CD14-positive monocyte (primary cell): ENCODE measurements around the gene TBCK. TPM values are rescaled to one million over a fixed set of nuclear protein-coding genes. Genes with fewer than 3 reads are reported as not detected.

Experiments
- DNase-seq, 3 donors: peaks; one replicate each; pipeline ENCODE4 v3.0.0-alpha.2; 2011 to 2022
- H2AFZ ChIP-seq: 2 replicates; pipeline ENCODE4 v1.6.0; 2012; ENCODE audit warnings: mild to moderate bottlenecking, low read depth, low read length, inconsistent platforms; ENCODE audit not compliant: insufficient read depth, poor library complexity, severe bottlenecking
- H3K27ac ChIP-seq, 2 donors: 1 replicate in 1 of 2; 2 replicates in 1 of 2; pipeline ENCODE4 v1.5.1; 2012 to 2013; ENCODE audit warnings: low read length in 2 of 2, control low read depth in 1 of 2, inconsistent platforms in 1 of 2, low read depth in 1 of 2, mild to moderate bottlenecking in 1 of 2
- H3K27me3 ChIP-seq, 2 donors: one replicate each; pipeline versions ENCODE4 v1.6.0 to v1.6.1; 2011 to 2013; ENCODE audit warnings: low read length in 2 of 2; ENCODE audit not compliant: control insufficient read depth in 2 of 2, insufficient read depth in 2 of 2
- H3K36me3 ChIP-seq, 2 donors: replicated peaks in 1 of 2; 1 replicate in 1 of 2; 2 replicates in 1 of 2; pipeline versions ENCODE4 v1.5.1 to v1.6.1; 2012 to 2013; ENCODE audit warnings: low read length in 2 of 2, control low read depth in 1 of 2, inconsistent platforms in 1 of 2, mild to moderate bottlenecking in 1 of 2; ENCODE audit not compliant: insufficient read depth in 2 of 2, control insufficient read depth in 1 of 2
- H3K4me1 ChIP-seq, 2 donors: 1 replicate in 1 of 2; 2 replicates in 1 of 2; pipeline versions ENCODE4 v1.5.1 to v1.6.1; 2012 to 2013; ENCODE audit warnings: low read length in 2 of 2, control low read depth in 1 of 2, inconsistent platforms in 1 of 2, mild to moderate bottlenecking in 1 of 2, moderate library complexity in 1 of 2; ENCODE audit not compliant: insufficient read depth in 2 of 2, control insufficient read depth in 1 of 2
- H3K4me2 ChIP-seq: replicated peaks from 2 replicates; pipeline ENCODE3; 2012; ENCODE audit warnings: low read length, moderate library complexity, mild to moderate bottlenecking; ENCODE audit not compliant: poor library complexity, severe bottlenecking; ENCODE audit errors: extremely low read depth
- H3K4me3 ChIP-seq, 3 experiments: fragments of 200-600 bp in 1 of 3; sonication (generic) in 1 of 3; replicated peaks in 1 of 3; 1 replicate in 2 of 3; 2 replicates in 1 of 3; pipeline ENCODE4 v1.5.1; 2011 to 2013; ENCODE audit warnings: low read length in 3 of 3, mild to moderate bottlenecking in 3 of 3, control low read depth in 2 of 3, low read depth in 2 of 3, inconsistent platforms in 1 of 3, moderate library complexity in 1 of 3
- H3K79me2 ChIP-seq: 2 replicates; pipeline ENCODE4 v1.6.0; 2012; ENCODE audit warnings: mild to moderate bottlenecking, control low read depth, inconsistent platforms, low read length, moderate library complexity; ENCODE audit not compliant: insufficient read depth
- H3K9ac ChIP-seq: 2 replicates; pipeline ENCODE4 v1.6.0; 2017; ENCODE audit warnings: low read length, mild to moderate bottlenecking; ENCODE audit not compliant: insufficient read depth, poor library complexity, severe bottlenecking
- H3K9me3 ChIP-seq, 2 donors: replicated peaks in 1 of 2; 1 replicate in 1 of 2; 2 replicates in 1 of 2; pipeline versions ENCODE4 v1.5.1 to v1.6.1; 2012 to 2013; ENCODE audit warnings: low read length in 2 of 2, control low read depth in 1 of 2; ENCODE audit not compliant: control insufficient read depth in 1 of 2, insufficient read depth in 1 of 2
- H4K20me1 ChIP-seq: 2 replicates; pipeline ENCODE4 v1.6.0; 2012; ENCODE audit warnings: mild to moderate bottlenecking, low read length, control low read depth, moderate library complexity; ENCODE audit not compliant: insufficient read depth
- H3K27ac Mint-ChIP-seq, 7 donors: one replicate each; pipeline ENCODE4 v1.8.0; 2020; ENCODE audit warnings: mild to moderate bottlenecking in 7 of 7, mixed read lengths in 7 of 7, moderate library complexity in 6 of 7, inconsistent platforms in 2 of 7
- H3K27me3 Mint-ChIP-seq, 3 donors: one replicate each; pipeline ENCODE4 v1.8.0; 2021 to 2022; ENCODE audit warnings: low read depth in 3 of 3, mild to moderate bottlenecking in 3 of 3, mixed read lengths in 3 of 3, moderate library complexity in 3 of 3, inconsistent platforms in 1 of 3
- H3K36me3 Mint-ChIP-seq, 2 donors: one replicate each; pipeline ENCODE4 v1.8.0; 2020; ENCODE audit warnings: mixed read lengths in 2 of 2, inconsistent platforms in 1 of 2, mild to moderate bottlenecking in 1 of 2
- H3K4me1 Mint-ChIP-seq: one replicate; pipeline ENCODE4 v1.8.0; 2020; ENCODE audit warnings: mild to moderate bottlenecking, mixed read lengths
- H3K4me3 Mint-ChIP-seq, 2 donors: one replicate each; pipeline ENCODE4 v1.8.0; 2020; ENCODE audit warnings: mild to moderate bottlenecking in 2 of 2, mixed read lengths in 2 of 2, moderate library complexity in 1 of 2
- H3K9me3 Mint-ChIP-seq, 7 donors: one replicate each; pipeline ENCODE4 v1.8.0; 2020 to 2022; ENCODE audit warnings: mixed read lengths in 7 of 7, mild to moderate bottlenecking in 6 of 7, moderate library complexity in 6 of 7, inconsistent platforms in 2 of 7
- CTCF ChIP-seq: fragments of 200-600 bp; IDR thresholded peaks from one replicate; pipeline ENCODE4 v1.8.0; 2022; ENCODE audit warnings: antibody characterized with exemption, mild to moderate bottlenecking
- WGBS: methylation state at CpG from one replicate; pipeline ENCODE4 v1.1.5; 2013; ENCODE audit warnings: missing lambda C conversion rate; ENCODE audit not compliant: insufficient coverage; 5-methylcytosine and 5-hydroxymethylcytosine counted together
- intact Hi-C, 2 donors: fragments of 100-400 bp; cut with micrococcal nuclease; formaldehyde crosslinking; loops; one replicate each; pipeline versions ENCODE4 v1.15.0 to v1.15.1; 2023
- polyA plus RNA-seq, 3 donors: library from polyadenylated mRNA; depleted of rRNA in 1 of 3; unstranded in 2 of 3; stranded (reverse) in 1 of 3; fragments of 300-500 nt in 2 of 3; fragments of >200 nt in 1 of 3; fragmentation: Illumina TruSeq in 2 of 3; gene quantifications; 1 replicate in 2 of 3; 2 replicates in 1 of 3; pipeline ENCODE4 v1.2.3, GENCODE V29; 2012 to 2021

Gene TBCK
- polyA plus RNA-seq, 3 donors, result 8.0 to 14.0 (median 12.5) TPM

DNA sequence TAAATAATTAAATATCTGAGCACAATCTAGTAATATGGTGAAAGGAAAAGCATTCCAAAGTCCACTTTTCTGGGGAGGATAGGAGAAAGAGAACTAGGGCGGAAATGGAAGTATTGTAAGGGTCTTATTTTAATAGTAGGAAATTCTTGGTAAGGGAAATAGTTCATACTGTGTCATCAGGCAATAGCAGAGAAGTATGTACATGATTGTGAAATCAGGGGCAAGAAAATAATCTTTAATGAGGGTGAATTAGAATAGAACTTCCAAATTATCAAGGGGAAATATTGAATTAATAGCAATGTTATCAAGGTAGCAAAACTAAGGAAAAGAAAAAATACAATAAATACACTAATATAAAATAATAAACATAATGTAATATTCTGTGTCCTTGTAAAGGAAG lies 37.8 kb upstream of the TBCK start:
- Mint-ChIP-seq H3K9me3 (no peaks in the 10 kb centered on the region), H3K4me1 (peaks cover 35% of the 10 kb centered on the region), H3K27me3 (no peaks in the 10 kb centered on the region), H3K4me3 (no peak overlapping the region), H3K36me3 (peaks cover 25 to 28% of the 10 kb centered on the region in 2 donors), H3K27ac (peak overlapping the region in 1 of 7 donors; percentile 1)
- Histone ChIP-seq H3K9me3 (no peaks in the 10 kb centered on the region), H3K4me1 (peaks cover 0 to 3% of the 10 kb centered on the region in 2 donors), H4K20me1 (no peaks in the 10 kb centered on the region), H3K27me3 (no peaks in the 10 kb centered on the region), H3K79me2 (no peaks in the 10 kb centered on the region), H3K9ac (no peak overlapping the region), H3K4me3 (no peak overlapping the region), H3K27ac (no peak overlapping the region), H3K36me3 (peaks cover 10 to 36% of the 10 kb centered on the region in 2 donors), H2AFZ (no peak overlapping the region), H3K4me2 (no peak overlapping the region)
- TF ChIP-seq CTCF, result no peak
- DNase-seq, result no peak
- no CpG with 5 or more reads among the region's 1 CpG for WGBS
- intact Hi-C loops, result no loop called here

DNA sequence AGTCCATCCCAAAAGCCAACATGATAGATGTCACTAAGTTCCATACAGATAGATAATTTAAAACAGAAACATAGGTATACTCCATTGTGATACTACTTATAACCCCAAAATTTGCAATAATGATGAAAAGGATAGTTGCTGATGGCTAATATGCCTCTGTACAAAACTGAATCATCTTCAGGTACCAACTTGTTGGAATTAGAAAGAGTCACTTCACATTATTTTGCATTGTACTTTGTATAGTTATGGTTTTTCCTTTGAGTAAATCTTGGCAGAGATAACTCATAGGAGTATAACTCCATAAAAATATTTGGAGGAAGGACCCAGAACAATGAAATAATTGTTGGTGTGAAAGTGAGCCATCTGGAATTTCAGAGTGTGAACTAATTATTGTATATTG lies 35.0 kb upstream of the TBCK start:
- H3K9ac ChIP-seq, result no peak overlapping the region
- TF ChIP-seq CTCF, result no peak
- no peak overlapping the region for H3K4me2 ChIP-seq
- Mint-ChIP-seq H3K4me3 (no peak overlapping the region), H3K27ac (no peak overlapping the region), H3K4me1 (peaks cover 23% of the 10 kb centered on the region), H3K27me3 (no peaks in the 10 kb centered on the region), H3K36me3 (peaks cover 42 to 44% of the 10 kb centered on the region in 2 donors), H3K9me3 (no peaks in the 10 kb centered on the region)
- intact Hi-C loops, result no loop called here
- no peaks in the 10 kb centered on the region for H4K20me1 ChIP-seq
- H2AFZ ChIP-seq, result no peak overlapping the region
- H3K79me2 ChIP-seq, result no peaks in the 10 kb centered on the region
- H3K27ac ChIP-seq, result no peak overlapping the region
- H3K4me1 ChIP-seq, result no peaks in the 10 kb centered on the region
- peaks cover 34 to 62% of the 10 kb centered on the region in 2 donors for H3K36me3 ChIP-seq
- DNase-seq, result no peak
- H3K27me3 ChIP-seq, result no peaks in the 10 kb centered on the region
- H3K9me3 ChIP-seq, result no peaks in the 10 kb centered on the region
- H3K4me3 ChIP-seq, result no peak overlapping the region
